ENCODE results near the gene PLEKHS1.
"Not testable (repeated sequence)": the region's sequence is repeated elsewhere in the genome, so short reads cannot be mapped to it uniquely, and the experiment has no call there.

Gene PLEKHS1

DNA sequence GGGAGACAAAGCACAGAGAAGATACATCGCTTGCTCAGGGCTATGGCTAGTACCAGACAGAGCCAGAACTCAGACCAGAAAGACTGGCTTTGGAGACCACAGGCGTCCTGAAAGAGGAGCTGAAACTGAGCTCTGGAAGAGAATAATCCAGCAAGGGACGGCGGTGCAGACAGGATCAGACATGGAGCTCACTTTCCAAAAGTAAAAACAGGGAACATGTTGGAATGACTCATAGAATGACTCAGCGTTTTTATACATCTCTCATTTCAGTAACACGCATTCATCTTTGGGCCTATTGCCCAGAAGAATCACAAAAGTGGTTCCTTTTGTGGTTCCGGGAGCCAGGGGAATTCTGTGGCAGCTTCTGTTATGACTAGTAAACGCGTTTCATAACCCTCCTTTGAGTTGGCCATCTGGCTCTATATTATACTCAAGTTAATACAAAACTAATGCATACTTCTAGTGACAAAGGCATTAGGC is 37.2 kb downstream of the PLEKHS1 start:
- ChIA-PET CTCF (interaction anchor here (0.5 kb wide), 1 partner anchor 405 kb away, joined by 5 read pairs; no protein-coding TSS in a partner anchor), POLR2A (no interaction called here)
- TF ChIP-seq, protein P1, sequence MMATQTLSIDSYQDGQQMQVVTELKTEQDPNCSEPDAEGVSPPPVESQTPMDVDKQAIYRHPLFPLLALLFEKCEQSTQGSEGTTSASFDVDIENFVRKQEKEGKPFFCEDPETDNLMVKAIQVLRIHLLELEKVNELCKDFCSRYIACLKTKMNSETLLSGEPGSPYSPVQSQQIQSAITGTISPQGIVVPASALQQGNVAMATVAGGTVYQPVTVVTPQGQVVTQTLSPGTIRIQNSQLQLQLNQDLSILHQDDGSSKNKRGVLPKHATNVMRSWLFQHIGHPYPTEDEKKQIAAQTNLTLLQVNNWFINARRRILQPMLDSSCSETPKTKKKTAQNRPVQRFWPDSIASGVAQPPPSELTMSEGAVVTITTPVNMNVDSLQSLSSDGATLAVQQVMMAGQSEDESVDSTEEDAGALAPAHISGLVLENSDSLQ (IDR thresholded peaks at IDR 0.05) = no peak
- TF ChIP-seq FOXA1 (IDR thresholded peaks at IDR 0.05) (no peak), TARDBP (IDR thresholded peaks at IDR 0.05) (no peak), ARNT (IDR thresholded peaks at IDR 0.05) (no peak), FOXK2 (IDR thresholded peaks at IDR 0.05) (no peak), BHLHE40 (IDR thresholded peaks at IDR 0.05; ENCODE audit: borderline replicate concordance) (no peak), FOXM1 (IDR thresholded peaks at IDR 0.05; ENCODE audit: borderline replicate concordance) (no peak), ELF4 (IDR thresholded peaks at IDR 0.05) (no peak), NFRKB (IDR thresholded peaks at IDR 0.05) (no peak), SUZ12 (IDR thresholded peaks at IDR 0.05) (no peak), SP1 (IDR thresholded peaks at IDR 0.05) (no peak), LEF1 (IDR thresholded peaks at IDR 0.05; ENCODE audit: borderline replicate concordance) (no peak), ZNF384 (IDR thresholded peaks at IDR 0.05) (no peak), HDGF (IDR thresholded peaks at IDR 0.05; ENCODE audit: borderline replicate concordance) (no peak), CTBP1 (IDR thresholded peaks at IDR 0.05; ENCODE audit: borderline replicate concordance) (no peak), L3MBTL2 (conservative IDR thresholded peaks at IDR 0.05) (no peak)
- no peak for DNase-seq (ENCODE audit: extremely low spot score)

DNA sequence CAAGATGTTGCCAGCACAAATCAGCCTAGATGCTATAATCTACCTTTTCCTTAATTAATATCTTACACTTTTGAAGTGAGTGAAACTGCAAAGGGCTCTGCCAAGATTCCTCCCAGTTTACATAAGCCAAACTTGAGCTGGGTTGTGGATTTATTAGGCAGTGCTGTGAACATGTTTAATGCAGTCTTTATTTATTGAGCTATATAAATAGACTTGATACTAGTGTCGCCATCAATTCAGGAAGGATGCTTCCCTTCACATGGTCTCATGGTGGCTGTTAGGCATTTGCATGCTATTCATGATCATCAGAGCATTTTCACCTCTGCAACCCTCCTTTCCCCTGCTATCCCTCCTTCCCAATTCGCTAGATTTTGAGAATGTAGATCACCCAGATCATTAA is 40.2 kb downstream of the PLEKHS1 start:
- DNase-seq (ENCODE audit: extremely low spot score) = no peak
- POLR2A ChIA-PET = no interaction called here
- TF ChIP-seq HDGF (IDR thresholded peaks at IDR 0.05; ENCODE audit: borderline replicate concordance) (no peak), FOXK2 (IDR thresholded peaks at IDR 0.05) (no peak), NFRKB (IDR thresholded peaks at IDR 0.05) (no peak), ARNT (IDR thresholded peaks at IDR 0.05) (no peak), FOXA1 (IDR thresholded peaks at IDR 0.05) (no peak), L3MBTL2 (conservative IDR thresholded peaks at IDR 0.05) (no peak), TARDBP (IDR thresholded peaks at IDR 0.05) (no peak), SUZ12 (IDR thresholded peaks at IDR 0.05) (no peak), CTBP1 (IDR thresholded peaks at IDR 0.05; ENCODE audit: borderline replicate concordance) (no peak), FOXM1 (IDR thresholded peaks at IDR 0.05; ENCODE audit: borderline replicate concordance) (no peak), BHLHE40 (IDR thresholded peaks at IDR 0.05; ENCODE audit: borderline replicate concordance) (no peak), ZNF384 (IDR thresholded peaks at IDR 0.05) (no peak)
- TF ChIP-seq, protein P1 (IDR thresholded peaks at IDR 0.05) = no peak
- CTCF ChIA-PET = no interaction called here

DNA sequence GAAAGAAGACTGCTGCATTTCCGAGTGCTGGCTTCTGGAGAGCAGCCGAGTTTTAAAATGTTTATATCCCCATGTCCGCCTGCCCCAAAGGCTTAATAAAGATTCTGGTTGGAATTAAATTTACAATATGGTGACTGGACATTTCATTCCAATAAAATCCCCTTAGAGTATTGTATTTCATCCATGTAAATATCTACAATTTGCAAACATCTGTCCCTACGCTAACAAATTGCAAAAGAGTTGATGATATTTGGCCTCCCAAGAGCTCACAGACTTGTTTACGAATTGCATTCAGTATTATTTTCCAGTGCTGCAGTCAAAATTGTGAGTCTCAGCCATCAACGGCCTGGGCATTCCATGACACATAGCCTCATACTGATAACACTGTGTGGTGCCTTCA is 50.1 kb downstream of the PLEKHS1 start:
- CTCF ChIA-PET = interaction anchor here (0.9 kb wide), 1 partner anchor 97 kb away, joined by 4 read pairs; no protein-coding TSS in a partner anchor
- DNase-seq (ENCODE audit: extremely low spot score) = no peak
- TF ChIP-seq FOXM1 (IDR thresholded peaks at IDR 0.05; ENCODE audit: borderline replicate concordance) (no peak), FOXK2 (IDR thresholded peaks at IDR 0.05) (no peak), FOXA1 (IDR thresholded peaks at IDR 0.05) (no peak), NFRKB (IDR thresholded peaks at IDR 0.05) (no peak), CTBP1 (IDR thresholded peaks at IDR 0.05; ENCODE audit: borderline replicate concordance) (no peak), LEF1 (IDR thresholded peaks at IDR 0.05; ENCODE audit: borderline replicate concordance) (no peak), ZNF384 (IDR thresholded peaks at IDR 0.05) (no peak), BHLHE40 (IDR thresholded peaks at IDR 0.05; ENCODE audit: borderline replicate concordance) (no peak), ARNT (IDR thresholded peaks at IDR 0.05) (no peak), ELF4 (IDR thresholded peaks at IDR 0.05) (no peak)
- POLR2A ChIA-PET = no interaction called here

DNA sequence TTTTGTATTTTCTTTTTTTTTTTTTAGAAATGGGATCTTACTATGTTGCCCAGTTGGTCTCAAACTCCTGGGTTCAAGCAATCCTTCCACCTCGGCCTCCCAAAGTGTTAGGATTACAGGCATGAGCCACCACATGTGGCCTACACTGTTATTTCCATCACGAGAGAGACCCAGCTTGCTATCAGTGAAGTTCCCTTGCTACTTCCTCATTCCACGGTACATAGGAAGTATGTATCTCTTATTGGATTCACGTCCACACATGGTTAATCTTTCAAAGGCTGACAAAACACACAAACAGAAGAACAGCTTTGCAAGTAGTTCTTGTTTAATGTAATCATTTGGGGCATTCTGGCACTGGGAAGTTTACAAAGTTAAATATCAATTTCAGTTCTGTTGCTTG is 51.5 kb downstream of the PLEKHS1 start:
- ChIA-PET CTCF (interaction anchor here (1.0 kb wide), 1 partner anchor 25 kb away, joined by 5 read pairs; no protein-coding TSS in a partner anchor), POLR2A (no interaction called here)
- no peak for DNase-seq (ENCODE audit: extremely low spot score)
- TF ChIP-seq HDGF (IDR thresholded peaks at IDR 0.05; ENCODE audit: borderline replicate concordance) = no peak
- TF ChIP-seq L3MBTL2 (conservative IDR thresholded peaks at IDR 0.05) = no peak
- no peak for TF ChIP-seq BHLHE40 (IDR thresholded peaks at IDR 0.05; ENCODE audit: borderline replicate concordance)
- TF ChIP-seq SUZ12 (IDR thresholded peaks at IDR 0.05) = no peak

DNA sequence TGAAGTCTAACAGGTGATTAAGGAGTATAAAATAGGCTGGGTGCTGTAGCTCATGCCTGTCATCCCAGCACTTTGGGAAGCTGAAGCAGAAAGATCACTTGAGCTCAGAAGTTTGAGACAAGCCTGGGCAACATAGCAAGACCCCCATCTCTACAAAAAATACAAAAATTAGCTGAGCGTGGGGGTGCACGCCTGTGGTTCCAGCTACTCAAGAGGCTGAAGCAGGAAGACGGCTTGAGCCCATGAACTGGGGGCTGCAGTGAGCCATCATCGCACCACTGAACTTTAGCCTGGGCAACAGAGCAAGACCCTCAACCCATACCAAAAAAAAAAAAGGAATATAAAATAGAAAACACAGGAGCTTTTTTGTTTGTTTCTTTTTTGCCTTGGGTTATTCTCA is 55.0 kb downstream of the PLEKHS1 start:
- POLR2A ChIA-PET = no interaction called here
- no peak for DNase-seq (ENCODE audit: extremely low spot score)
- no peak for TF ChIP-seq SP1 (IDR thresholded peaks at IDR 0.05)
- no peak for TF ChIP-seq ZNF384 (IDR thresholded peaks at IDR 0.05)
- TF ChIP-seq L3MBTL2 (conservative IDR thresholded peaks at IDR 0.05) = no peak
- CTCF ChIA-PET = interaction anchor here (1.1 kb wide), 1 partner anchor 127 kb away, joined by 4 read pairs; no protein-coding TSS in a partner anchor

DNA sequence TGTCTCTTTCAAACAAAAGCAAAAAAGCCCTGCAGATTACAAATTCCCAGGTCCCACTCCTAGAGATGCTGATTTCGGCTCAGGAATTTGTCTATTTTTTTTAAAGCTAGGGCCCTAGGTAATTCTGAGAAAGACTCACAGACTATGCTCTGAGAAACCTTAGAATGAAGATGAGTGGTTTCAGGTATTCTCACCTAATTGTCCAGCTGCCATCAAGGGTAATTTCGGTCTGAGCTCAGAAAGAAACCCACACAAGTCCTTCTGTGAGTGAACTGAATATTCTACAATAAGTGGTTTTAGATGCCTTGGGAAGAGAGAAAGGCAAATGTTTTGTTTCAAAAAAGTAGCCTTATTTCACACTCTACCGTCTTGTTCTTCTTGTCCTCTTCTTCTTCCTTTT is 56.7 kb downstream of the PLEKHS1 start:
- no peak for DNase-seq (ENCODE audit: extremely low spot score)
- POLR2A ChIA-PET = no interaction called here
- CTCF ChIA-PET = no interaction called here
- TF ChIP-seq BHLHE40 (IDR thresholded peaks at IDR 0.05; ENCODE audit: borderline replicate concordance) (no peak), NFRKB (IDR thresholded peaks at IDR 0.05) (no peak), ZNF384 (IDR thresholded peaks at IDR 0.05) (no peak), HDGF (IDR thresholded peaks at IDR 0.05; ENCODE audit: borderline replicate concordance) (no peak), SUZ12 (IDR thresholded peaks at IDR 0.05) (no peak), TARDBP (IDR thresholded peaks at IDR 0.05) (no peak), ELF4 (IDR thresholded peaks at IDR 0.05) (no peak), FOXA1 (IDR thresholded peaks at IDR 0.05) (no peak), FOXK2 (IDR thresholded peaks at IDR 0.05) (no peak), L3MBTL2 (conservative IDR thresholded peaks at IDR 0.05) (no peak), FOXM1 (IDR thresholded peaks at IDR 0.05; ENCODE audit: borderline replicate concordance) (no peak), LEF1 (IDR thresholded peaks at IDR 0.05; ENCODE audit: borderline replicate concordance) (no peak), CTBP1 (IDR thresholded peaks at IDR 0.05; ENCODE audit: borderline replicate concordance) (no peak)
- TF ChIP-seq, protein P1 (IDR thresholded peaks at IDR 0.05) = no peak

DNA sequence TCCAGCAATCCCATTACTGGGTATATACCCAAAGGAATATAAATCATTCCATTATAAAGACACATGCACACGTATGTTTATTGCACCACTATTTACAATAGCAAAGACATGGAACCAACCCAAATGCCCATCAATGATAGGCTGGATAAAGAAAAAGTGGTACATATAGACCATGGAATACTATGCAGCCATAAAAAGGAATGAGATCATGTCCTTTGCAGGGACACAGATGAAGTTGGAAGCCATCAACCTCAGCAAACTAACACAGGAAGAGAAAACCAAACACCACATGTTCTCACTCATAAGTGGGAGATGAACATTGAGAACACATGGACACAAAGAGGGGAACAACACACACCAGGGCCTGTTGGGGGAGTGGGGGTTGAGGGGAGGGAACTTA is 63.2 kb downstream of the PLEKHS1 start:
- POLR2A ChIA-PET; DNase-seq (ENCODE audit: extremely low spot score); CTCF ChIA-PET: not testable (repeated sequence)

Measured in HEK293T (cell line).